Measurements from ENCODE around the gene TGM6. TPM values are rescaled to one million over a fixed set of nuclear protein-coding genes. Genes with fewer than 3 reads are reported as not detected.

Gene TGM6
- total and polyA plus RNA-seq, 9 of the 15 experiments (the other 6 are each of a cell fraction or from before 2014, with no cell fraction given) = not detected

GRCh38 chr20:2469991-2470422 is 89.3 kb downstream of the TGM6 start:
- Histone ChIP-seq H3K27ac (ENCODE audit: extremely low read depth, low read depth, low read length) (peak overlapping the region; percentile 97), H3K36me3 (ENCODE audit: control insufficient read depth, insufficient read depth, low read length) (peaks cover 48% of the 10 kb centered on the region), H3K4me1 (replicated peaks in 1 of 2; ENCODE audit: control insufficient read depth in 2 of 2, insufficient read depth in 2 of 2, low read length in 2 of 2) (peaks cover 6 to 7% of the 10 kb centered on the region in 2 experiments; a peak in 4 of 5 replicates), H2AFZ (ENCODE audit: low read depth, low read length) (peak overlapping the region; percentile 81; the same call in 1 of the 2 replicates), H3K9me1 (ENCODE audit: control insufficient read depth, insufficient read depth, low read length) (peaks cover 6% of the 10 kb centered on the region), H3K4me2 (ENCODE audit: insufficient read depth, low read length) (peak overlapping the region; percentile 97), H3K9ac (ENCODE audit: insufficient read depth in 1 of 2, low read depth in 2 of 2, low read length in 2 of 2) (peak overlapping the region; percentile 100), H3K27me3 (ENCODE audit: control insufficient read depth in 2 of 2, insufficient read depth in 2 of 2, low read length in 2 of 2) (no peaks in the 10 kb centered on the region), H3K79me2 (ENCODE audit: control insufficient read depth, insufficient read depth, low read length) (peaks cover 52% of the 10 kb centered on the region), H3K4me3 (peak overlapping the region; percentile 98), H3K9me3 (replicated peaks; ENCODE audit: control insufficient read depth, insufficient read depth, low read depth, low read length) (no peaks in the 10 kb centered on the region), H4K20me1 (replicated peaks; ENCODE audit: control insufficient read depth, insufficient read depth, low read length) (peaks cover 35% of the 10 kb centered on the region)
- in situ Hi-C loops (cut with MboI) = loop anchor here (5.0 to 10.0 kb wide), 2 partner anchors 52 to 175 kb away; no protein-coding TSS in a partner anchor
- intact Hi-C loops (cut with micrococcal nuclease) = loop anchor here (1.0 to 5.0 kb wide), 2 partner anchors 53 to 182 kb away; partner anchors contain the start of gene NOP56
- FAIRE-seq (peak; percentile 71), ATAC-seq (peak; percentile 78), DNase-seq (ENCODE audit: extremely low read depth in 1 of 4, low spot score in 3 of 4) (peak; percentile 40 to 59 (median 50))
- TF ChIP-seq PHF21A (IDR thresholded peaks at IDR 0.05; ENCODE audit: borderline replicate concordance, low read depth) (no peak), CHD1 (IDR thresholded peaks at IDR 0.05; ENCODE audit: low read length) (peak; percentile 60)
- WGBS (ENCODE audit: insufficient coverage, low coverage, missing lambda C conversion rate) = 0% methylated on average over 15 of the region's 19 CpGs
- ChIA-PET POLR2A (interaction anchor here (0.6 to 2.8 kb wide), 15 partner anchors 9 to 558 kb away, joined by 3 to 23 read pairs (median 6); partner anchors contain the start of genes NOP56 and ZNF343), CTCF (ENCODE audit: low intra/inter-chr PET ratio) (no interaction called here)
- BruUV-seq (replicated peaks) = no TSS peak

GRCh38 chr20:2470423-2471193 is 89.9 kb downstream of the TGM6 start, which contains the start of gene SNRPB:
Gene SNRPB (minus strand): TSS chr20:2470789. CDS start chr20:2470690, 99 bp downstream.
- H2AFZ ChIP-seq (ENCODE audit: low read depth, low read length) = peak within 1 kb of the TSS; percentile 94
- peaks cover 6% of the 10 kb centered on the region for H3K9me1 ChIP-seq (ENCODE audit: control insufficient read depth, insufficient read depth, low read length)
- peaks cover 42% of the 10 kb centered on the region for H3K36me3 ChIP-seq (ENCODE audit: control insufficient read depth, insufficient read depth, low read length)
- peak within 1 kb of the TSS; percentile 100 for H3K9ac ChIP-seq (ENCODE audit: insufficient read depth in 1 of 2, low read depth in 2 of 2, low read length in 2 of 2)
- in situ Hi-C loops (cut with MboI) = loop anchor here (5.0 kb wide), 1 partner anchor 52 kb away; no protein-coding TSS in a partner anchor
- ATAC-seq = peak; percentile 99
- H3K79me2 ChIP-seq (ENCODE audit: control insufficient read depth, insufficient read depth, low read length) = peaks cover 51% of the 10 kb centered on the region
- CTCF ChIA-PET (ENCODE audit: low intra/inter-chr PET ratio) = no interaction called here
- H3K4me3 ChIP-seq = peak within 1 kb of the TSS; percentile 98
- FAIRE-seq = peak; percentile 98
- no peaks in the 10 kb centered on the region for H3K9me3 ChIP-seq (replicated peaks; ENCODE audit: control insufficient read depth, insufficient read depth, low read depth, low read length)
- POLR2A ChIA-PET = interaction anchor here (0.6 to 2.8 kb wide), 18 partner anchors 8 to 551 kb away, joined by 3 to 23 read pairs (median 6); partner anchors contain the start of genes NOP56 and ZNF343
- TSS peak; percentile 55 for BruUV-seq (replicated peaks)
- intact Hi-C loops (cut with micrococcal nuclease) = loop anchor here (1.0 kb wide), 1 partner anchor 53 kb away; no protein-coding TSS in a partner anchor
- H3K27ac ChIP-seq (ENCODE audit: extremely low read depth, low read depth, low read length) = peak within 1 kb of the TSS; percentile 97
- no peaks in the 10 kb centered on the region for H3K27me3 ChIP-seq (ENCODE audit: control insufficient read depth in 2 of 2, insufficient read depth in 2 of 2, low read length in 2 of 2)
- H4K20me1 ChIP-seq (replicated peaks; ENCODE audit: control insufficient read depth, insufficient read depth, low read length) = peaks cover 35% of the 10 kb centered on the region
- DNase-seq (ENCODE audit: extremely low read depth in 1 of 4, low spot score in 3 of 4) = peak; percentile 86 to 96 (median 89)
- H3K4me2 ChIP-seq (ENCODE audit: insufficient read depth, low read length) = peak within 1 kb of the TSS; percentile 97
- H3K4me1 ChIP-seq (replicated peaks in 1 of 2; ENCODE audit: control insufficient read depth in 2 of 2, insufficient read depth in 2 of 2, low read length in 2 of 2) = peaks cover 6 to 7% of the 10 kb centered on the region in 2 experiments; a peak in 4 of 5 replicates
- WGBS (ENCODE audit: insufficient coverage, low coverage, missing lambda C conversion rate) = 2% methylated on average over 34 of the region's 53 CpGs
- TF ChIP-seq ZEB2 (IDR thresholded peaks at IDR 0.05) (peak; percentile 94), MTA3 (IDR thresholded peaks at IDR 0.05; ENCODE audit: borderline replicate concordance) (peak; percentile 84), DNMT1 (IDR thresholded peaks at IDR 0.05) (no peak), CEBPB (tag; IDR thresholded peaks at IDR 0.05) (no peak), ZFP91 (CRISPR knock-in tag; IDR thresholded peaks at IDR 0.05) (peak; percentile 59; the same call in 1 of the 2 replicates), TAF9B (IDR thresholded peaks at IDR 0.05; ENCODE audit: partially characterized antibody) (peak; percentile 98), KLF16 (IDR thresholded peaks at IDR 0.05) (no peak), ZNF639 (CRISPR knock-in tag; conservative IDR thresholded peaks at IDR 0.05 in 1 of 2, IDR thresholded peaks at IDR 0.05 in 1 of 2) (peak in 1 of 2 experiments; percentile 73; a peak in 2 of 4 replicates)

Data from K562 (cell line).